Activated naive CD8-positive, alpha-beta T cell treated with anti-CD3 and anti-CD28 coated beads, Interleukin-2, amount 50 U/mL, for 16 hours (primary cell): ENCODE data around the gene DBI.

Experiments used
- DNase-seq: peaks from one replicate; pipeline ENCODE4 v3.0.0-alpha.2; 2020; ENCODE audit warnings: low read depth, low spot score

Gene DBI

DNA sequence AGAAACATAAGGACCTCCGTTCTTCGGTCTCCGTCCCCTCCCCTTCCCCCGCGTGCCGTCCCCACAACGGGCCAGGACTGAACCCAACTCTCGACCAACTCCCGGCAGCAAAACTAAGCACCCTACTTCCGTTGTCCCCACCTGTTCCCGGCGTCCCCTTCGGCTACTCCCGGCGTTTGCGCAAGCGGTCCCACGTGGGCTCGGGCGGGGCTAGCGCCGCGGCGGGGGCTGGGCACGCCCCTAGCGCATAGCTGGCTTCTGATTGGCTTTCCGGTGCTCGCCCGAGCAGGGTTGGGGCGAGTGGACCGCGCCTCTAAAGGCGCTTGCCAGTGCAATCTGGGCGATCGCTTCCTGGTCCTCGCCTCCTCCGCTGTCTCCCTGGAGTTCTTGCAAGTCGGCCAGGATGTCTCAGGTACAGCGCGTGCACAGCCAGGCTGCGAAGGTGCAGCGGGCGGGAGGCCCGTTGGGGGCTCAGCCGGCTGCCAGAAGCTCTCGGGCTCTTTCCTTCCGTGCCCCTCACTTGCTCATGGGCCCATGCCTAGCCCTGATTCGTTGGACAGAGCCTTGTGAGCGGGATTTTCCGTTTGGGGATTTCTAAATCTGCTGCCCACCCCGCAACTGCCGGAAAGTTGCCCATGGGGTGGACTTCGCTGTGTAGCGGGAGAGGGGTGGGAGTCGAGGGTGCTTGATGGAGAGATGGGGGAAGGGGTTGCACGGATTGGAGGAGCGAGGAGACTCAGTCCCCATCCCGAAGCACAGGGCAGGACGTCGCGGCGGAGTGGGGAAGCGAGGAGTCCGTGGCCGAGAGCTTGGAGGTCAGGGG is at the start of gene DBI, which contains the start of gene C2orf76:
TSS of gene DBI (plus strand) at position 329 of the 823 bp plus-strand sequence. CDS start at position 404, 75 bp downstream.
TSS of gene C2orf76 (minus strand) at position 186 of the 823 bp plus-strand sequence. CDS start 26,875 bp downstream, outside the sequence.
- peak; percentile 84 for DNase-seq

DNA sequence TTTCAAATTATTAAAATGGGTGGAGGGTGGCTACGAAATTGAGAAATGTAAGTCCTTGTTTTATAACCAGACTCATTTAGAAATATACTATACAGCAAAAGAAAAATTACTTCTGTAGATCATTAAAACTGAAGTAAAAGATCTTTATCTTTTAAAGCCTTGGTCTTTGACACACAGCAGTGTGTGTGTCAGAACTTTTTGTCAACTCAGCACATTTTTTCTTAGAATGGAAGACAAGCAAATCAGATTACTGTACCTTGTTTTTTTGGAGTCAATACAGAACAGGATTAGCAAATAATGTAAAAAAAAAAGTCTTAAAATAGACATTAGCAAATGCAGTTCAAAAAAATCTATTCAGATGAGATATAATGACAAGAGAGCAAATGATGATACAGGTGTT is 49.2 kb upstream of the DBI start:
- no peak for DNase-seq

DNA sequence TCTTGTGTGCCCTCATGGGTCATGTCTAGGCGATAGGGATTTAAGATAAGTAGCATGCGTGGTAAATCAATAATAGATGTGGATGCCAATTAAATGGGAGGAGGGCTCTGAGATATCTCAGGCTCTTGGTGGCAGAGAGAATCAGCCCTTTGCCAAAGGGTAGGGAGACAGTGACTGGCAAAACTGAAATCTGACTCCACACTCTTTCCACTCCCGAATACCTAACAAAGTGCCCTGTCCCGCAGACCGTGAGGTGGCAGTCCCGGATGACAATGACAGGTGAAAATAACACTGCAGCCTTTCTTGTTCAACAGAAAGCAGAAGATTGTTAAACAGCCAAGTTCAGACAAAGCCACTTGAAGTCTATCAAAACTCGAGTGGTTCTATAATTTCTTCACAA is 47.2 kb upstream of the DBI start:
- DNase-seq: no peak

DNA sequence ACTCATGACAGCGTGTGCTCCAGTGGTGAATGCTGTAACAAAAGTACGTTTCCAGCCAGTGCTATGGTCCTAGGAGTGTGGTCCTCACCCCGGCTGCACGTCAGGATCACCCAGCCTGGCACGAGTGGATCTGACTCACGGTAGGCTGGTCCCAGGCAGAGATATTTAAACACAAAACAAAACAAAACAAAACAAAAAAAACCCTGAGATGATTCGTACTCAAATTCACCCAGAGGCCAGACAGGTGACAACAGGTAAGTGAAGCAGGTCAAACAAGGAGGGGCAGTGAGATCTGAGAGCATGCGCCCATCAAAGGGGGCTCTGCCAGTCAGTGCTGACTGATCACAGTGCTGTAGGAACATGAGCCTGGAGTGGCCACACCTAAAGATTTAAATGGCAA is 43.3 kb upstream of the DBI start:
- no peak for DNase-seq

DNA sequence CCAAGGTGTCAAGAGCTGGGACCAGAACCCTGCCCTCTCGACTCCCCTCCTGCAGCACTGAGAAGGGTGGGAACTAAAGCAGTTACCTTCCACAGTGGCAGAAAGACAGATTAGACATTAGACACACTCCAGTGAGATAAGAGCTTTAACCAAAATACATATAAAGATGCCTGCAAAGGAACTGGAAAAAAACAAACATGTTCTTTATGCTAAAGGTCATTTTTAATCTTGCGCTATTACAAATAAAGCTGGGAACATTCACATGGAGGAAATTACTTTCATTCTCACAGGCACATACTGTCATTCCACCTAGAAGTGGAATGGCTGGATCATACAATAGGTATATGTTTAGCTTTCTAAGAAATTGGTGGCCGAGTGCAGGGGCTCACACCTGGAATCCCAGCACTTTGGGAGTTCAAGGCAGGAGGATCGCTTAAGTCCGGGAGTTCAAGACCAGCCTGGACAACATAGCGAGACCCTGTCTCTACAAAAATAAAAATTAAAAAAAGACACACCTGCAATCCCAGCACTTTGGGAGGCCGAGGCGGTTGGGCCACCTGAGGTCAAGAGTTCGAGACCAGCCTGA is 42.0 kb upstream of the DBI start:
- DNase-seq: no peak

DNA sequence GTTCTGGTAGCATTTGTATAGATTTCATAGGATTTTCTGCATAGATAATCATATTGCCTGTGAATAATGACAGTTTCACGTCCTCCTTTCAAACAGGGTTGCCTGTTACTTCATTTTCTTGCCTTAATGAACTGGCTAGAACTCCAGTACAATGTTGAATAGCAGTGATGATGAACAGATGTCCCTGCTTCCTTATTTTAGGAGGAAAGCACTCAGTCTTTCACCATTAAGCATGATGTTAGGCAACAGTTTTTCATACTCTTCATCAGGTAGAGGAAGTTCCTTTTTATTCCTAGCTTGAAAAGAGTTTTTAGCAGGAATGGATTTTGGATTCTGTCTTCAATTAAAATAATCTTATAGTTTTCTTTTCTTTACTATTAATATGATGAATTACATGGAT is 39.8 kb upstream of the DBI start:
- no peak for DNase-seq

DNA sequence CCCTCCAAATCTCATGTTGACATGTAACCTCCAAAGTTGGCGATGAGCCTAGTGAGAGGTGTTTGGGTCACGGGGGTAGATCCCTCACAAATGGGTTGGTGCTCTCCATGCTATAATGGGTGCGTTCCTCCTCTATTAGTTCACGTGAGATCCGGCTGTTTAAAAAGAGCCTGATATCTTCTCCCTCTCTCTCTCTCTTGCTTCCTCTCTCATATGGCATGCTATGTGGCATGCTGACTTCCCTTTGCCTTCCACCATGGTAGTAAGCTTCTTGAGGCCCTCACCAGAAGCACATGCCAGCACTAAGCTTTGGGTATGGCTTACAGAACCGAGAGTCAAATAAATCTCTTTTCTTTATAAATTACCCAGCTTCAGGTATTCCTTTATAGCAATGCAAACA is 39.3 kb upstream of the DBI start:
- DNase-seq: no peak

DNA sequence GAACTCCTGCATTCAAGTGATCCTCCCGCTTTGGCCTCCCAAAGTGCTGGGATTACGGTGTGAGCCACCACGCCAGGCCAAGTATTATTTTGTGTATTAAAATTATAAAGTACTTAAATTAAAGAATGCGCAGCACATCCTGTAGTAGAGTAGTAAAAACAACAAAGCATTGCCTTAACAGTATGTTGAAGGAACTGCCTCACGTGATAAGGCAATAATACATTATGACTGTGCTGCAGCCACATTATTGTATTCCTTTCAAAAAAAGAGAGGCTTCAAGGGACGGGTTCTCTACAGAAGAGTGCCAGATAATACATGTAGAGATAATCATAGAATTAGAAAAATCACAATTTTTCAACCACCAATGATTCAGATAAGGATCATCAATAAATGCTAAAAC is 33.8 kb upstream of the DBI start:
- no peak for DNase-seq

DNA sequence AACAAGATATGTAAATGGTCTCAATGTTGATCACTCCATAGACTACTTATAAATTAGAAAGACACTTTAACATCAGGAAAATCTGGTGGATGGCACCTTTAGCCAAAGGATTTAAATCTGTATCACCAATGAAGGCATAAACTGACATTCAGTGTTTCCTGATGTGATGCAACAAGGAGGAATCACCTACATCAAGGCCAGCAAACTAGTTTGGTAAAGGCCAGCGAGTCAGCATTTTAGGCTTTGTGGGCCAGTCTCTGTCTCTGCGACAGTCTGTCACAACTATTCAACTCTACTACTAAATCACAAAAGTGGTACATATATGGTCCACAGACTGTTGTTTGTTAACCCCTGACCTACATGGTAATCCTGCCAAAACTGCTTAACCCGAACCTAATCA is 33.4 kb upstream of the DBI start:
- no peak for DNase-seq

DNA sequence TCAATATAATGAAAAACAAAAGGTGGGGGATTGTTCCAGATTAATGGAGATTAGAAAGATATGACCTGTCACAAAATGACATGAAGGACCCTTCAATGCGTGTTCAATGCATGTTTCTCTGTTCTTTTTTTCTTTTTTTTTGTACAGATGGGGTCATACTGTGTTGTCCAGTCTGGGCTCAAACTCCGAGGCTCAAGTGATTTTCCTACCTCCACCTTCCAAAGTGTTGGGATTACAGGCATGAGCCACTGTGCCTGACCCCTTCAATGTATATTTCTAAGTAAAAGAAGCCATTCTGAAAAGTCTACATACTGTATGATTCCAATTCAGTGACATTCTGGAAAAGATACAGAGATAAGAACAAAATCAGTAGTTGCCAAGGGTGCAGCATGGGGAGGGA is 32.9 kb upstream of the DBI start:
- no peak for DNase-seq

DNA sequence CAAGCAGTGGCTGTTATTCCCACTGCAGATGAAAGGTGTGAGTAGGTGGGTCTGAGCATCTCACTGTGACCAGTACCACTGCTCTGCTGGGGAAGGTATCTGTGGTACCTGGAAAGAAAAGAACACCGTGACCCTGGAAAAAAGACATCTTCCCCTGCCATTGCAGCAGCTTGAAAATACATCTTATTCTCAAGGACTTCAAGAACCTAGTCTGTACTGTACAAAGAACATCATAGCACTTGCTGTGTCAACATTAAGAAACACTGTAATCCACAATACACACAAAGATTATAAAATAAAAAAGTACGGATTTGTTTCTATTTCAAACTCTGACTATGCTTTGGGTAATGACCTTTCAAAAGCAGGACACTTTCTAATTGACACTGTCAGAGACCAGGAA is 29.0 kb upstream of the DBI start:
- no peak for DNase-seq

DNA sequence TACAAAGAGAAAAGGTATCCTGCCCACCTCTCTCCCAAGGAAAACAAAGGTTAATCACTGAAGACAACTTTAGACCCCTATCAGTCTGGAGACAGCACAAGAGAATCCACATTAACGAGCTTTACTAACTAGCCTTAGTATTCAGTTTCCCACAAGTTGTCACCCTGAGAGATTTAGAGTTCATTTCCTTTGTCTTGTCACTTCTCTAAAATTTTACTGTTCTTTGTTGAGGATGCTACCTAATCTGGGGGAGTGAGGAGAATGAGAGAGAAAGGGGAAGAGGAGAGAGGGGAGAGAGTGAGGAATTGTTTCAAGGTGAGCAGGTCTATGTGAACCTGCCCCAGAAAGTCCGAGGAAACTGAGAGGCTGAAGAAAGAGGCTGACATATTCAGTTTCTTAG is 28.5 kb upstream of the DBI start:
- no peak for DNase-seq

DNA sequence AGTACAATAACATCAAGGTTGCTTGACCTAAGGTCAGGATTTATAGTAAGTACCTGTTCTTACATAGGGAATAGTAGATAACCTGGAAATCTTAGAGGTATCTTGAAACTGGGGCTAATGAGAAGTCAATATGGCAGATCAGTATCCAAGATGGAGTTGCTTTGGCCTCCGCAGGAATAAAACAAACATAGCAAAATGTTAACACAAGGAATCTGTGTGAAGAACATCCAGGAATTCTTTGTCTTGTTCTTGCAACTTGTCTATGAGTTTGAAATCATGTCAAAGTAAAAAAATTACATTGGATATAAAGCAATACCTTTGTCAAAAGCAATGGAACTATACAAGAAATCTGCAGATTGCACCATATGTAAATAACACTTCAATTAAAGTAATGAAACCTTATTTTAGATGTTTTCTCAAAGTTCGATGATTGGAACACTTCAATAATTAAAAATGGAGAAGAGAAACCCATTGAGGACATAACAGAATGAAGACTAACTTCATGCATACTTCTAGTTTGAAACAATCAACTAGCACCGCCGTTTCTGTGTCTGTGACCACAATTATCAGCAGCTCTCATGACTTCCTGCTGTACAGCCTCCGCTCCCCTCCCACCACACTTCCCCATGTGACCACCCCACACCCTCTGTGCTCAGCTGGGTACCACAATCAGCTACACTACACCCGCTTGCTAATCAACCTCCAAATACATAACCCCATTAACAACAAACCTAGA is 27.8 kb upstream of the DBI start:
- no peak for DNase-seq

DNA sequence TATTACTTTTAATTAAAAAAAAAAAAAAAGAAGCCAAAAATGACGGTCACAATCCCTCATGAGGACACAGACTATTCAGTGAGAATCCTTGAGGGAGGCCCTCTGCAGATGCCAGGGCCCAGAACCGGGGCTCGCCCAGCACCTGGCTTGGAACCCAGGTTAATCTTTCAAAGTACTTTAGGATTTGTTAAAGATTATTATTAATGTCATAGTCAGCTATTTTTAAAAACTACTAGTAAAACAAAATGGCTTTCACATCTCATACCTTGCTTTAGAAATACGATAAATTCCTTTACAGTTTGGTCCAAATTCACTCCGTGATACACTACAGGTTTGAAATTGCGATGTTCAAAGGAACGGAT is 27.2 kb upstream of the DBI start:
- no peak for DNase-seq

DNA sequence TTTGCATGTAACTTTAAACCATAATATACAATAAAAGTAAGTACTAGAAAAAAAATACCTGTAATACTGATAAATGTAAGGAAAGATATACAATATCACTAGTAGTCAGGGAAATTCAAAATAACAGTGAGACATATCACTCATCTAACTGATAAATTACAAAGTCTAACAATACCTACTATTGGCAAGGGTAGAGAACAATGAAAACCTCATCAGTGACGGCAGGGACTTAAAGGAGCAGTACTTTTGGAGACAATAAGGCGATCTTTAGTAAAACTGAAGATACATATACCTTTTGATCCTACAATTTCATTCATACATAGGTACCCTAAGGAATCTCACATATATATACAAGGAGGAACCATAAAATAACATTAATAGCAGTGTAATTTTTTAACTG is 25.1 kb upstream of the DBI start:
- no peak for DNase-seq

DNA sequence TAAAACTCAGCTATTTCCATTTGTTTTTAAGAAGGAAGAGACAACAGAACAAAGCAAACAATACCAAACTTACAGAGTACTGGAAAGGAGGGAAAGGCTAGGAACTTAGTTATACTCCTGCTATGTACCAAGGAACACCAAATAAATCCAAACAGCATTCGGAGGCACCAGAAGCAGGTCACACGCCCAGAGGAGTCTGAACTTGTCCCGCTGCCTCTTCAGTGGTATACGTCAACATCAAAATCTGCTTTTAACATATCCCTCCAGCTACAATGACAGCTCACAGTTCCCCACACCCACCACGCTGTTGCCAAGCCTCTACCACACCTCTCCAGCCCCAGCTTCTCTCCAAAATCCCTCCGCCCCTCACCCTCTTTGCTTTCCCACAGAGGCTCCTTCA is 17.5 kb upstream of the DBI start:
- no peak for DNase-seq

DNA sequence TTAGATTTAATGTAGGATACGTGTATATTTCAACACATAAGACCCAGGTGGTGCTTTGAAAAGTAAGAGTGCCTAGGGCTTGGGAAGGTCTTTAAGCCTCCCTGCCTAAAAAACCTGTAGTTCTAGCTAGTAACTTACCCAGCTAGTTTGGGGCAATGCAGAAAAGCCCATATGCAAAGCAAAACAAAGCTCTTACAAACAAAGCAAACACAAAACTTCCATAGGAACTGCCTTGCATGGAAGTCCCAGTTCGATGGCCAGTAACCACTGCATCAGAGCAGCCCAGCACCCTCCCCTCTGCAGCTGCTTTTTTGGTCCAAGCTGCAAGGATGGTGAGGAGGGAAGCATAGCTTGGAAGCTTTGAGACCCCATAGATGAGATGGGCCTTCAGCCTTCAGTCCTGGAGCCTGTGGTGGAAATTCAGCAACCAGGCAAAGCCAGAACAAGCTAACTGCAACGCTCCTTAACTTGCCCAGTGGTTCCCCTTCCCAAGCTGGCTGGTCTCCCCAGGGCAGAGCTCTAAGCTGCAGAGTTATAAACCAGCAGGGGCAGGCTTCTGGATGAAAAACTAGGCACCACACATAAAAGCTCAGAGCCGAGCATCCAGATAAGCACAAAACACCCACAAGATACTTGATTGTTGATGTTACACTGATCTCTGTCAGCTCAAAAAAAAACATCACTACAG is 16.3 kb upstream of the DBI start:
- DNase-seq: no peak

DNA sequence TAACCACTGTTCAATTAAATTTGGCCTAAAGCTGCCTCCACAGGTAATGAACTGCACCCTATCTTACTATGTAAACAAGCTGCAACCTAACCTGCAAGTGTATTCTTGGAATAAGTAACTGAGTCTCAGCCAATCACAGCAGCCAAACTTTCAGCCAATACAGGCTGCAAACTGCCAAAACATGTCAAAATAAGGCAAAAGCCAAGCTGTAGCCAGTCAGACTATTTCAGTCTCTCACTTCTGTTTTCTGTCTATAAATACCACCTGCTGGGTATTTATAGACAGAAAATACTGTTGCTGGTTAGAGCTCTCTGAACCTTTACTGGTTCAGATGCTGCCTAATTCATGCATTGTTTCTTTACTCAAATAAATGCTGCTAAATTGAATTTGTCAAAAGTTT is 14.4 kb upstream of the DBI start:
- DNase-seq: no peak

DNA sequence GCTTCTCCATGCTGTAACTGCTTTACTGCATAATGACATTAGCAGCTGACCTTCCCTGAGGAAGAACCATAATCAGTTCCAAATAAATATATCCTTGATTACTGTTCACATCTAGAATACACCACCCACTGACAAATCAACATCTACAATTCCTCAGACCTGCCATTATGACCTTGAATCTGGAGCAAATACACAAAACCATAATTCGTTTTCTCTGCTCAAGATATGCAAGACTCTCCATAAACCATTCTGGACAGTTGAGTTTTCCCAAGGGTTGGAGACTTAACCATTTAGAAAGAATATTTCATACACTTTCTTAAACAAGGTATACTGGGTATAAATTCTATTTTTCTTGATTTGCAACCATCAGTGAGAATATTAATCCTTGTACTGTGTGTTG is 11.9 kb upstream of the DBI start:
- DNase-seq: no peak

DNA sequence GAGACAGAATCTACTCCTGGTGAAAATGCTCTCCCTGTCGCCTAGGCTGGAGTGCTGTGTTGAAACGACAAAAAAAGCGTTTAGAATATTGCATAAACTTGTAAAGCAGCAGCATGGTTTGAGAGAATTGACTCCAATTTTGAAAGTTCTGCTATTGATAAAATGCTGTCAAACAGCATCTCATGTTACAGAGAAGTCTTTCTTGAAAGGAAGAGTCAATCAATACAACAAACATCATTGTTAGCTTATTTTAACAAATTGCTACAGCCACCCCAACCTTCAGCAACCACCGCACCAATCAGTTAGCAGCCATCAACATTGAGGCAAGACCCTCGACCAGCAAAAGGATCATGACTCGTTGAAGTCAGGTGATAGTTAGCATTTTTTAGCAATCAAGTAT is 7.0 kb upstream of the DBI start:
- no peak for DNase-seq

DNA sequence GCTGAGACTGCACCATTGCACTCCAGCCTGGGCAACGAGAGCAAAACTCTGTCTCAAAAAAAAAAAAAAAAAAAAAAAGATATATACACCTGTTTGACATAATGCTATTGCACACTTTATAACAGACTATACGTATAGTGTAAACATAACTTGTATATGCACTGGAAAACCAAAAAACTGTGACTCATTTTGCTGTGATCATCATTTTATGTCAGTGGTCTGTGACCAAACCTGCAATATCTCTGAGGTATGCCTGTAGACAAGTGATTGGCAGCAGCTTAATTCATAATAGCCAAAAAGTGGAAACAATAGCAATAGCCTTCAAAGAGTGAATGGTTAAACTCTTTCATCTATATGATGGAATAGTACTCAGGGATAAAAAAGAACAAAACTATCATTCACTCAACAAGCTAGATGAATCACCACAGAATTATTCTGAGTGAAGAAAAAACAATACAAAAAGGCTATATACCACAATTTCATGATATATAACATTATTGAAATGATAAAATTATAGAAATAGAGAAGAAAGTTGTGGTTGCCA is 6.3 kb upstream of the DBI start:
- DNase-seq: no peak

DNA sequence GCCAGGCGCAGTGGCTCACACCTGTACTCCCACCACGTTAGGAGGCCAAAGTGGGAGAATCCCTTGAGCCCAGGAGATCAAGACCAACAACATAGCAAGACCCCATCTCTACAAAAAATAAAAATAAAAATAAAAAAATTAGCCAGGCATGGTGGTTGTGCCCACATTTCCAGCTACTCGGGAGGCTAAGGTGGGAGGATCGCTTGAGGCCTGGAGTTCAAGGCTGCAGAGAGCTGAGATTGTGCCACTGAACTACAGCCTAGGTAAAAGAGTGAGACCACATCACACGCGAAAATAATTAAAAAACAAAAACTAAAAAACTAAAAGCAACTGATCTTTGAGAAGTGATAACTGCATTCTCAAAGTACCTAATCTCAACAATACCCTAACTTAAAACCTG is 2.0 kb upstream of the DBI start:
- no peak for DNase-seq
